Measurements from ENCODE around the gene CGGBP1.

DNA sequence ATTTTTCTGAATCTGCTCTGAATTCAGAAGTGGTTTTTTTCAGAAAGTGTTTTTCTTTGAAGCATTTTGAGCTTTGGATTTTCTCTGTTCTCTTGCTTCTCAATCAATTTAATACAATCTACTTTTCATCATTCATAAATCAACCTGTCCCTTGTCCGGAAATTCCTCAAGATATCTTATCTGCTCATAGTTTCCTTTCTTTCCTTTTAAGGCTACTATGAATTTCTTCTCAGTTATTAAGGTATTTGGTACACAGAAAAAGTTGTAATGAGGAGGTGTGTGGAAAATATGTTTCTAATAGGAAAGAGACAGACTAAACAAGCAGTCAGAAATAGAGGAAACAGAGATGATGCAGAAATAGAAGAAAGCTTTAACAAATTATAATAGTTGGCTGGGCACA is 14.4 kb downstream of the CGGBP1 start:
- TF ChIP-seq POLR2A (IDR thresholded peaks at IDR 0.05), result no peak
- TF ChIP-seq, protein P1, sequence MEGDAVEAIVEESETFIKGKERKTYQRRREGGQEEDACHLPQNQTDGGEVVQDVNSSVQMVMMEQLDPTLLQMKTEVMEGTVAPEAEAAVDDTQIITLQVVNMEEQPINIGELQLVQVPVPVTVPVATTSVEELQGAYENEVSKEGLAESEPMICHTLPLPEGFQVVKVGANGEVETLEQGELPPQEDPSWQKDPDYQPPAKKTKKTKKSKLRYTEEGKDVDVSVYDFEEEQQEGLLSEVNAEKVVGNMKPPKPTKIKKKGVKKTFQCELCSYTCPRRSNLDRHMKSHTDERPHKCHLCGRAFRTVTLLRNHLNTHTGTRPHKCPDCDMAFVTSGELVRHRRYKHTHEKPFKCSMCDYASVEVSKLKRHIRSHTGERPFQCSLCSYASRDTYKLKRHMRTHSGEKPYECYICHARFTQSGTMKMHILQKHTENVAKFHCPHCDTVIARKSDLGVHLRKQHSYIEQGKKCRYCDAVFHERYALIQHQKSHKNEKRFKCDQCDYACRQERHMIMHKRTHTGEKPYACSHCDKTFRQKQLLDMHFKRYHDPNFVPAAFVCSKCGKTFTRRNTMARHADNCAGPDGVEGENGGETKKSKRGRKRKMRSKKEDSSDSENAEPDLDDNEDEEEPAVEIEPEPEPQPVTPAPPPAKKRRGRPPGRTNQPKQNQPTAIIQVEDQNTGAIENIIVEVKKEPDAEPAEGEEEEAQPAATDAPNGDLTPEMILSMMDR (IDR thresholded peaks at IDR 0.05), result no peak
